K562 treated with DMSO at 1 percent for 12 hours (cell line): Measurements from ENCODE around the gene TCTA. TPM values are rescaled to one million over a fixed set of nuclear protein-coding genes. Genes with fewer than 3 reads are reported as not detected.

Experiments used
- total RNA-seq: library from RNA; unstranded; fragments of 300-600 nt; gene quantifications from 2 replicates; pipeline ENCODE4 v1.2.3, GENCODE V29; 2022; ENCODE audit not compliant: insufficient read depth

Gene TCTA
- total RNA-seq: 7.1 and 9.2 TPM in 2 replicates

GRCh38 chr3:49411968-49412631, at the start of gene TCTA, which contains the start of gene RHOA:
Gene TCTA (plus strand): TSS chr3:49412423. CDS start chr3:49412427, 4 bp downstream.
Gene RHOA (minus strand): TSS chr3:49411976. CDS start chr3:49375589, 36,387 bp downstream.

GRCh38 chr3:49422379-49423248, 10.4 kb downstream of the TCTA start, which contains the start of gene AMT:
Gene AMT (minus strand): TSS chr3:49422473. CDS start chr3:49422450, 23 bp downstream.

Other genes starting within 250 kb of the TCTA start
- 9.9 and 11.5 TPM in 2 replicates for gene CCDC71, start 246.1 kb upstream of the TCTA start, total RNA-seq
- 39.3 and 51.2 TPM in 2 replicates for gene KLHDC8B, start 240.8 kb upstream of the TCTA start, total RNA-seq
- gene C3orf62, start 135.2 kb upstream of the TCTA start, total RNA-seq: 4.9 and 8.5 TPM in 2 replicates
- gene USP4, start 72.4 kb upstream of the TCTA start, total RNA-seq: 7.2 and 14.1 TPM in 2 replicates
- not detected in 2 replicates for gene GPX1, start 54.1 kb upstream of the TCTA start, total RNA-seq
- gene RHOA, start 447 bp upstream of the TCTA start, total RNA-seq: 174 and 289 TPM in 2 replicates
- 1.5 and 2.4 TPM in 2 replicates for gene AMT, start 10.1 kb downstream of the TCTA start, total RNA-seq
- 7.3 and 10.9 TPM in 2 replicates for gene NICN1, start 16.9 kb downstream of the TCTA start, total RNA-seq
- gene DAG1, start 57.8 kb downstream of the TCTA start, total RNA-seq: 4.5 and 13.5 TPM in 2 replicates
- 0.07 and 0.17 TPM in 2 replicates for gene BSN, start 142.1 kb downstream of the TCTA start, total RNA-seq